ENCODE results near the gene ADM.

The ADM gene

DNA sequence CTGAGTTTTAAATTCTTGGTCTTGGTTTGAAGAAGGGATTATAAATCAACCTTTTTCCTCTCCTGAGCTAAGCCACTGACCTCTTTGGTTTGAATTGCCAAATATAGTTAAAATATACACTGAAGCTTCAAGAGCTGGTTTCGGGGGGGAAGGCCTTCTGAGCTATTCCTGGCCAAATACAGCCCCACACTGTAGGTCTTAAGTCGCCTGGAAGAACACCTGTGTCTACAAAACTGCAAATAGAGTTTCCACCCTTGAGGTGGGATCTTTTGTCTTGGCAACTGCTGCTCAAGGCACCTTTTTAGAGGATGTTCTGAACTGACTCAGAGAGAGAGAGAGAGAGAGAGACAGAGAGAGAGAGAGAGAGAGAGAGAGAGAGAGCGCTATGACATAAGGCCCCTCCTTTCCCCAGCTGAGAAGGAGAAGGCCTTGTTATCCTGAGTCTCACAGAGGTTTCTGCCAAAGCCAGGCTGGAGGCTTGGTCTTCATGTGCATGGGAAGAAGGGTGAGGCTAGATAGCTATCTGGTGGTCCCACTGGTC, 5.5 kb downstream of the ADM start:
- DNase-seq (ENCODE audit: low spot score): peak; percentile 58

DNA sequence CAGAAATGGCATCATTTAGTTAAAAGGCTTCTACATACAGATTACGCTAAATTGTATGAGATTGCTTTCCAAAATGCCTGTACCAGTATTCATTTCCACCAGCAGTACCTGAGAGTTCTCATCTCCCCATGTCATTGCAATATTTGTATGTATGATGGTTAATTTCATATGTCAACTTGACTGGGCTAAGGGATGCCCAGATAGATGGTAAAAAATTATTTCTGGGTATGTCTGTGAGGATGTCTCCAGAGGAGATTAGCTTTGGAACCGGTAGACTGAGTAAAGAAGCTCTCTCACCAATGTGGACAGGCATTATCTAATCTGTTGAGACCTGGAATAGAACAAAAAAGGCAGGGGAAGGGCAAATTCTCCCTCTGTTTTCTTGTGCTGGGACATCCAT, 6.9 kb downstream of the ADM start:
- DNase-seq (ENCODE audit: low spot score): no peak

DNA sequence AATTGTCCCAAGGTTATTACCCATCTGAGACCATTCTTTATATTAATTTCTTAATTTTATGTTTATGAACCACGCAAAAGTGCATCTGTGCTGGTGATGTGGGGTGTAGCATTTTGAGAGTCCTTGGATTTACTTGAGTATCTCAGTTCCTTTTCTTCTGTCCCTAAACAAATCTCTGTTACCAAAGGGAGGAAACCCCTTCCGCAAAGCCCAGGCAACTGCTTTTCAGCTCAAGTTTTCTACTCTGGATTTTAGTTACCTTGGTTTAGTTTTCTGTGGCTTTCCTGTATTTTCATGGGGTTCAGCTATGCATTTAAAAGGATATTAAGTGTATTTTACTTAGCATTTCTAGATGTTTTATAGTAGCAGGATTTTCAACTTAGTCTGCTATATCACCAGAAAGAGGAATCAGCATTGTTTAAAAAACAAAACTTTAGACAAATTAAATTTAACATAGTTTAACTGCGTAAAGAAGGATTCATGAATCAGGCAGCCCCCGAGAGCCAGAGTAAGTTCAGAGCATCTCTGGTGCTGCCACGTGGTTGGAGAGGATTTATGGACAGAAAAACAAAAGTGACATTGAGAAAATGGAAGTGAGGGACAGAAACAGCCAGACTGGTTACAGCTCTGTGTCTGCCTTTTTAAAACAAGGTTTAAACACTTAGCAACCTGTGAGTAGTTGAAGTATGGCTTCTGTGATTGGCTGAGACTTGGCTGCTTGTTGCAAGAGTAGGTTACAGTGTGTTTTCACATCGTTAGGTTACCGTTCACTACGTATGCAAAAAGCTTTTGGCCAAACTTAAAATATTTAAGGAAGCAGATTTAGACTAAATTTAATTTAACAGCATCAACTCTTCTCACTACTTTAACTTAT, 9.6 kb downstream of the ADM start:
- peak; percentile 82 for DNase-seq (ENCODE audit: low spot score)

DNA sequence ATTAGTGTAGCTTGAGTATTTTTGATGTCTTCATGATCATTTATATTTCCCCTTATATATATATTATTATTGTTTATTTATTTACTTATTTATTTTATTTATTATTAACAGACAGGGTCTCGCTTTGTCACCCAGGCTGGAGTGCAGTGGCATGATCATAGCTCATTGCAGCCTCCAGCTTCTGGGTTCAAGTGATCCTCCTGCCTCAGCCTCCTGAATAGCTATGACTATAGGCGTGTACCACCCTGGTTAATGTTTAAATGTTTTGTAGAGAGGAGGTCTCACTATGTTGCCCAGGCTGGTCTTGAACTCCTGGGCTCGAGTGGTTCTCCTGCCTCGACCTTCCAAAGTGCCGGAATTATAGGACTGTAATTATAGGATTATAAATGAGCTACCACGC, 10.2 kb downstream of the ADM start:
- DNase-seq (ENCODE audit: low spot score): no peak

DNA sequence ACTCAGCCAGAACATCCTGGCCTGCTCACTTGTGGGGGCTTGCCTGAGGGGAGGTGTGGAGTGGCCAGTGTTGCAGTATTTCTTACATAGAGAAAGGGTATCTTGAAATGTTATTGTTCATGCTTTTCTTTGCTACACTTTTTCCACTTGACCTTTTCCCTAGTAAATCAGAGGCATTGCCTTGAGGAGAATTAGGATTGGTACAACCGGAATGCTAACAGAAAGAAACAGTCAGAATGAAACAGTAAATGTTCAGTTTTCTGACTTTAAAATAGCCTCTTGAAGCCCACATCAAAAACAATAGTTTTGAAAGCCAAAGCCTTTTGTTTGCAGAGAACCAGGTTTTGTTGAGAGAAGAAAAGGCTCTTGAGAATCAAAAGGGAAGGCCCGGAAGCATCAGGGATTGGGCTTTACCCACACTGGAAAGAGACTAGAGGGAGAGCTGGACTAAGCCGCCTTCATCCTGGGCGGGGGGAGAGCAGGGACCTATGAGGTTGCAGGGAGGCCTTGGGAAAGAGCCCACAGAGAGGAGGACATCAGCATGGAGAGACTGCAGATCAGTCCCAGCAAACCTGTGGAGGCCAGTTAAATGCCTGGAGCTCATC, 12.4 kb downstream of the ADM start:
- DNase-seq (ENCODE audit: low spot score): peak; percentile 60

DNA sequence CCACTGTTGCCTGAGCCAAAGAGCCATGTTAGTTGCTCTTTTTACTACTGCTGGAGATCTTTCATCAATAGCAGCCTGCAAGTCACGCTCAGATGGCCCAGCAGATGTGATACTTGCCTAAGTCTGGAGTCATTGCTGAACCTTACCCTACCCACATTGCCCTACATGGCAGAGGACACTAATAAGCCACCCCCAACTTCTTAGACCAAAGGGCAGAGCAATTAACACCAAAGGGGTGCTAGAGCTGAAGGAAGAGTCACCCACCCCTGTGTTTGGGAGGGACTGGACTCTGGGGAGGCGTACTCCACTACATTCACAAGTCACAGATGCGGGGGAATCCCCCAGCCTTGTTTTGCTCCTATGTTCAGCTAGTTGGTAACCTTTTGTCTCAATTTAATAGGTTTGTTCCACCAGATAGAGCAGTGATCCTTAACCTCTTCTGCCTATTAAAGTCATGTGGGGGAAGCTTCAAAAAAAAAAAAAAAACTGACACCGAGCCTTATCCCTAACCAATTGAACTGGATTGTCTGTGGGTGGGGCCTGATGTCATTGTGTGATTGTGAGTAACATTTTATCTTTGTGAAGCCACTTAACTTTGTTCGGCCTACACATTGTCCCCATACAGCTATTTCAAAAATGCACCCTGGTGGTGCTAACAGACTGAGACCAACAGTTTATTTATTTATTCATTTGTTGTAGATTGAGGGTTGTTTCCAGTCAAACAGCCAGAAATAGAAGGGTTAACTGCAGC, 13.1 kb downstream of the ADM start:
- DNase-seq (ENCODE audit: low spot score): no peak

DNA sequence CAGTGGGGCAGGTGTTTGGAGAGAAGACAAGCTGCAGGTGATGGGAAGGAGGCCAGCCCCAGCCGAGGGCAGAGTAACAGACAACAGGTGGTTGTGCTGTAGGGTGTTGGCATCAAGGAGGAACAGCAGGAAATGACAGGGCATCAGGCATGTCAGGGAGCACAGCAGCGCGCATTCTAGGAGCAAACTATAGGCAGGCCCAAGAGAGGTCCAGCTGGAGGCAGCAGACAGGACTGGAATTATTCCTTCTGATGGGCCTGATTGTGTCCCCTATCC, 13.6 kb downstream of the ADM start:
- no peak for DNase-seq (ENCODE audit: low spot score)

DNA sequence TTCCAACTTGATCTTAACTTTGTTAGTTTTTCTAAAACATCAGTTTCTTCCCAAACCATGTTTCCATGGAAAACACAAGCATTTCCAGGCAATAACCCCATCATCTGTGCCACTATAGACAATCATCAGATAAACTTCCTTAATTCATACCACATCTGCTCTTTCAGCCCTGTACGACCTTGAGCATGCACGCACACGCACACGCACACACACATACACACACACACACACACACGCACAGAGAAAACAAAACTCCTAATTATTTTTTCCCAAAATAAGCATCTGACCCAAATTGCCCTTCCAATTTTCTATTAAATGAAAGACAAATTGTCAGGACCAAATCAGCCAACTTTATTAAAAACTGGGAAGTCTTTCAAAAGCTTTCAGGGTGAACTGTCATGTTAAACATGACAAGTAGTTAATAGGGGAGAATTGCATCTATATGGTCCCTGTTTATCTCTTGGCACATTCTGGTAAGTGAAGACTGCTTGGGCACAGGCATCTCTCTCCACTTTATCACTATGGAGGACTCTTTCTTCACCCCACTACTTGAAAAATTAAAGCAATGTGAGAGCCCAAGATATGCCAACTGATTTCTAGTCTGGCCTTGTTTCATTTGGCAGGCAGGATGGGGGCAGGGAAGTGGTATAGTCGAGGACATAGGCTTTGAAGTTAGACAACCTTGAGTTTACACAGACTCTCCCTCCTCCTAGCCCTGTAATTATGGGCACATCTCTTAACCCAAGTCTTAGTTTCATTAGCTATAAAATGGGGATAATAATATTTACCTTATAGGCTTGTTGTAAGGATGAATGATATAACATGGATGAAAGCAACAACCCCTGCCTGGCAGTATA, 15.1 kb downstream of the ADM start:
- DNase-seq (ENCODE audit: low spot score): no peak

DNA sequence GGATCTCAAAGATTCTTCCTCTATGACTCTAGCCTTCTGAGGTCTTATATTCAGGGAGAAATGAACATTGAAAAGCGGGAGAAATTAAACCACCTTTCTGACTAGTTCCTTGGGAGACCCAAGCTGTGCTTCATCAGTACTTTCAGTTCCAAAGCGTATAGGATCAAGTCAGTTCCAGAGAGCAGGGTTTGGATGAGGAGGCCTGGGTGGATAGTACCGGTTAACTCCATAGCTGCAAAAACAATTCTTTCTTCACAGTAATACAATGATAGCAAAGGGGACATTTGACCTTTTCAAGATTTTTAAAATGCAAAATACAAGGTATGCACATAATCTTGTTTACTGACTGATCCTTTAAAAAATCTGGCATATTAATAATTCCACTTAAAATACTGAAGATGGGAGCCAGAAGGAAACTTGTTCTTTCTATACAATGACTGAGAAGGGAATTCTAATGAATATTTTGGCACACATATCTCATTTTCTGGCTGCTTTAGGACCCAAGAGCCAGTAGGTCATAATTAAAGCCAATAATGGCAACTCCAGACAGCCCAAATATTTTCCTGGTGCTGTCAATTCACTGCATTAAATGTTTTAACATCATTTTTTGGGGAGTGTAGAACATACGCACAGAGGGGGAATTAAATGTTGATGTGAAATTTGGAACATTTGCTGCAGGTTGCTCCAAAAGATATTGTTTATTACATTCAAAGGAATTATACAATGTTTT, 16.0 kb downstream of the ADM start:
- DNase-seq (ENCODE audit: low spot score): no peak

DNA sequence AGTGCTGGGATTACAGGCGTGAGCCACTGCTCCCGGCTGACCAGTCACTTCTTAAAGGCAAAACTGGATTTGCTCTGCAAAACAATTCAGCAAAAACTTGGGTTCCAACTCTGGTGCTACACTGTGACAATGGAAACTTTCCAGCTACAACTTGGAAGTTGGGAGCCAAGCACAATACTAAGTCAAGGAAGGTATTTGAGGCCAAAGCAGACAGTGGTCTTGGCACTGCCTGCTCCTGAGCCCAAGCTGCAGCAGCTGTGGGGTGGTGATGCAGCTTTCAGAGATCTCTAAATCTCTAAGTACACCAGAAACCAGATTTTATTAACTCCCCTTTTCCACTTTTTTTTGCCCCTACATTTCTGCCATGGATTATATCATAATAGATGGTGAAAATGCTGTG, 17.5 kb downstream of the ADM start:
- DNase-seq (ENCODE audit: low spot score): no peak

DNA sequence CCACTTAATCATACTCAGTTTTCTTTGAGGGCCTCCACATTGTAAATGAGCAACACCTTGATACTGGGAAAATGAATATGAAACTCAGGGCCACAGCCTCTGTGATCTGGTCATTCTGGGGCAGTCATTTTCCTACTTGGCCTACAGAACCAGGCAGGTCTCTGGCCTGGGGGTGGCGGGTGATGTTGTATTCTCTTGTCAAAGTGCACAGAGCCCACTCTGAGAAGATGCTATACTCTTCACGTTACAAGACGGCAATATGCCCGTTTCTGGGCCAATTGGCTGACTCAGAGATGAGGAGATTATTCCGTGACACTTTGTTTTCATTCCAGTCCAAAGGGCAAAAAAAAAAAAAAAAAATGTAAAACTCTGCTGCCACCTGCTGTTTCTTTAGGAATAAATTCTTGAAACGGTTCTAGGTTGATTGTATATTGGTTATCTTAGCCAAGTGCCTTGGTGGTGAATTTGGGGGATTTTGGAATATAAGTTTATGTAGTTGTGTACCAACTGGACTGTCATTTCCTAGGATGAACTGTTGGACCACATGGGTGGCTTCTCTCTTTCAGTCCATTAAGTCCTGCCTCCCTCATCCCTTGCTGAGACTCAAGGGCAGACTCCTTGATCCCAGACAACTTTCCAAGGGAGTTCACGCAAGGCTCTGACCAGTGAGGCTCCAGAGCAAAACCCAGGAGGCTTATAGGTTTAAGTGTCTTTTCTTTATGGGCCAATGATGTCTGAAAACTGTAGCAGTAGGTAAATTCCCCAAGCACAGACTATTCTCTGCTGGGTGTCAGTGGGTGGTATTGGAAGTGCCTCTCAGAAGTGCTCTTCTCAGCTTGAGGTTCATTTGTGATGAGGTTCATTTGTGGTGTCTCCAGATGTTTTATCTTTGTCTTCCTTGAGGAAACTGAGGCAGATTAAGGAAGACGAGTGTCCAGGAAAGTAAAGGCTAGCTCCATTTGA, 18.2 kb downstream of the ADM start:
- DNase-seq (ENCODE audit: low spot score): peak; percentile 81

DNA sequence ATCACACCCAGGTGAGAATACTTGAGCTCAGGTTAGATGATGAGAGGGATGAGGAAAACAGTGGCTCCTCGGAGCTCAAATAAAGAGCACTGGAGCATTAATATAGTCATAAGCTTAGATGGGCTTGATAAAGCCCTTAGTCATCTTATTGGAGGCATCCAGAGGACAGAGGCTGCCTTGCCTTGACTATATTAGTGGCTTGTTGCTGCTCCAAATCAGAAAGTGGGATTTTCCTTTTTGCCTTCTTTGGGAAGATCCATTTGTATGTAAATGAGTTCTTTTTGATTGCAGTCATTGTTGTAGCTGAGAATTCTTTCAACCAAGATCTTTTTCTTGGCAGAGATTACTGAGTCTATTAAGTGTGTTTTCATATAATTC, 18.9 kb downstream of the ADM start:
- DNase-seq (ENCODE audit: low spot score): no peak

DNA sequence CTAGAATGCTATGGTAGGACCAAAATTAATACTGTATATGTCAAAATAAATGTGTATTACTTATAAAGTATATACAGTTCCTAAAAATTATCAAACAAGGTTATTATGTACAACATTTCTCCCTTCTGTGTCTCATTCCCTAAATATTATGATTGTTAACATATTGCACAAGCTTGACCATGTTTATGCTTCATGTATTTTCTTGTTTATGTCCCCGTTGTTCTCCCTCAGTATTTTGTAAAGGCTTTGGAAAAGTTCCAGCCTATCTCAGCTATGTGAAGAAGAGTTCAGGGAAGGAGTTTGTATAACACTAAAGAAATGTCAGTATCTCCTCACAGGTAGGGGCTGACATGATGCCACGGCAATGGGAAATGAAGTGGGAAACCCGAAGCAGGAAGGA, 19.6 kb downstream of the ADM start:
- DNase-seq (ENCODE audit: low spot score): no peak

DNA sequence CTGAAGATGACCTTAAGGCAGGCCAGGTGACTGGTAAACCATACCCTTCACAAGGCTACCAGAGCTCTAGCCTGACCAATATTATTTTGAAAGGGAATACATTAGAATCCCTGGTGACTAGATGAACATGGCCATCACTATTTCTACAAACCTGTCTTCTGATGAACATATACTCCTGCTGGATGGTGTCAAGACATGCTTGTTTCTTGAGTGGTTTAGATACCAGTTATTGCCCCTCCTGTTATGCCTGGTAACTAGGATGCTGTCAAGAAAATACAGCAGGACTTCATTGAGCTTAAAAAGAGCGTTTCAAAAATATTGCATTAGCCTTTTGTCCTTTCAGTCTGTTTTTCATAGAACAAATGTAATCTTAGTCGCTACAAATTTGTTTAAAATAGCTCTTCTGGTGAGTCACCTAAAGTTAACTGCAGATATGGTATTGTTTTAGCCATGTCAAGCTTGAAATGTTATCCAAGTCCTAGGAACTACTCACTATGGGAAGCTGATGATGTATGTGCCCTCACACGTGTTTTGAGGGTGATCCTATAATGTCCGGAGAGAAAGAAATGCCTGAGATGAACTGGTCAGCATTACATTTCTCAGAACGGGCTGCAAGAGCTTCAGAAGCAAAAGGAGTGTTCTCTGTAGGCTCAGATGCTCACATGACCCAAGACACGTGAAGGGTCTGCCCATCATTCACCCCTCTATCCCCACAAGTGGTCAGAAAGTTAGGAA, 20.6 kb downstream of the ADM start:
- DNase-seq (ENCODE audit: low spot score): no peak

DNA sequence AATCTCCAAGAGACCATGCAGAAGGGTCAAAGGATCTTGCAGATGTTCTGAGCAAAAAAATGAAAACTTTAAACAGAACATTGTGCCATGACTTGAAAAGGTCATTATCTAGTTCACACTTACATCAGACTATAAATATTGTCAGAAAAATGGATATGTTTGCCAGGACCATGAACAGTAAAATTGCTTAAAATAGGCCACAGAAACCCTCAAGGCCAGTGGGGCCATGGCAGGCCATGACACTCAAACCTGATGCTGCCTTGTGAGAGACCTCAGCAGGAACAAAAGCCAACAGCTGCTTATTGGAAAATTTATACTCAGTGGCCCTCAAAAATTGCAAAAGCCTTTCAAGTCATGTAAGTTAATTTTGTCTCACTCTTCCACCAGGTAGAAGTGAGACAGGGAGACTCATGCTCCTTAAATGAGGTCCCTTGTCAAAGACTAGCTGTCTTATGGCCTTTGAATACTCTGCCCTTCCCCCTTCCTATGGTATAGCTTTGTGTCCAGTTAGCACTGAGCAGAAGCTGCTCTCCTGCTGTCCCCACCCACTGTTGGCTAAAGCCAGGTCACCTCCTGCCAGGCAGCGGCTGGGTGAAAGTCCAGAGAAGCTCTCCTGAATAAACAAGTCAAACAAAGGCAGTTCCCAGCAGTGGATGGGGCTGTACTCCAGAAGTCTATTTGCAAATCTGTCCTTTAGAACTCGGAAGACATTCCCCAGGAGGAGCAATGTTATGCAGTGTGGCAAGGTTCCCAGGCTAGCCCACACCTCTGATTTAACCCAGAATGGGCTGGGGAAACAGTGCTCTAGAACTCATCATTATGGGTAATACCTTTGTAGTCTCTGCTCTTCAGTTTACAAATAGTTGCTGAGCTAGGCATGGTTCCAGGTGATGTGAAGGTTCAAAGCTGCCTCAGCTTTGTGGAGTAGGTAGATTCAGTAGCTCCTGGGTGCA, 21.4 kb downstream of the ADM start:
- DNase-seq (ENCODE audit: low spot score): no peak

DNA sequence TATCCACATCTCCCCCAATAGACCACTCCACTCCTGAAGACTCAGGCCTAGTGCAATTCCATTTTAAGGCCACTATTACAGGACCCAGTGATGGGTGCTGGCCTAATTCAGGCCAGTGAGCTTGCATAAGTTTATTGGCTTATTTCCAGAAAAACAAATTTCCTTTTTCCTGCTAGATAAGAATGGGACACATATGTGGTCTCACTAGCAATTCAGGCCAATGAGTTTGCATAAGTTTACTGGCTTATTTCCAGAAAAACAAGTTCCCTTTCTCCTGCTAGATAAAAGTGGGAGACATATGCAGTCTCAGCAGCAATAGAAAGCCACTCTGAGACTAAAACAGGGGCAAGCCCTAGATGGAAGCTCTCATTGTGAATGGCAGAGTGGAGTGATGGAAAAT, 22.4 kb downstream of the ADM start:
- no peak for DNase-seq (ENCODE audit: low spot score)

DNA sequence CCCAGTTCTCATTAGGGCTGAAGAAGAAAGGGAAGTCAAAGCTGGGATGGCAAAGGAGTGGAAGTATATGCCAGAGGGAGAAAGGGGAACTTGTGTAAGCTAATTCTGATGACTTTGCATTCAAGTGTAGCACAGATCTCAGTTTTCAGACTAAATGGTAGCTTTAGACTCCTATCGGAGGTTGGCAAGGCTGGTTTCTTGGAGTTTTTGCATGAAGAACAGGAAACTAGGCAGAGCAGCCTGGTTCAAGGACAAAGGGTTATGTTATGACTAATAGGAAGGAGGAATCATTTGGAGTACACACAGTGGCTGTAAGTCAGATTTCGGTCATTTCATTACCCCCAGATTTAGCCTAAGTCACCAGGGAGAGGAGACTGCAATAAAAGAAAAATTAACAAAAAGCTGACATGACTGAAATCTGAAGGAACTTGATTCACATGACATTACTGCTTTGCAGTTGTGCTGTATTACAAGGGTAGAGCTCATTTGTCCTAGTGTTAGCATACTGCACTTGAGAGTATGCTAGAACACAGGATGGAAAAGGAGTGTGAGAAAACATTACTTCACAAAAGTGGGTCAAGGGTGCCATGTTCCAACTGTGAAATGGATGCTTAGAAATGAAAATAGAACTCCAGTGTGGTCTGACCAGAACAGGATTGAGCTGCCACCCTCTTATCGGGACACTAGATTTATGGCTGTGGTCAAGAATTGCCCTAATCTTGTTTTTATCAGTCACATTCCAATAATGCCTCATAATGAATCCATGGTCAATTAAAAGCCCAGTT, 23.6 kb downstream of the ADM start:
- no peak for DNase-seq (ENCODE audit: low spot score)

DNA sequence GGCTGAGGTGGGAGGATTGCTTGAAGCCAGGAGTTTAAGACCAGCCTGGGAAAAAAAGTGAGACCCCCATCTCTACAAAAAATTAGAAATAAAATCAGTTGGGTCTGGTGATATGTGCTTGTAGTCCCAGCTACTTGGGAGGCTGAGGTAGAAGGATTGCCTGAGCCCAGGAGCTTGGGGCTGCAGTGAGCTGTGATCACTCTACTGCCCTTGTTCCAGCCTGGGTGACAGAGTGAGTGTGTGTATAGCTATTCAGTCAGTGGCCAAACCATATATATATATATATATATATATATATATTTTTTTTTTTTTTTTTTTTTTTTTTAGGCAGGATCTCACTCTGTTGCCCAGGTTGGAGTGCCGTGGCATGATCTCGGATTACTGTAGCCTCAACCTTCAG, 24.5 kb downstream of the ADM start:
- no peak for DNase-seq (ENCODE audit: low spot score)

Data from cerebellar cortex (tissue), 1 donor.